Karpas-422 (cell line): Measurements from ENCODE around the gene WIZ. TPM values are rescaled to one million over a fixed set of nuclear protein-coding genes. Genes with fewer than 3 reads are reported as not detected.
"Not testable (repeated sequence)": the region's sequence is repeated elsewhere in the genome, so short reads cannot be mapped to it uniquely, and the experiment has no call there.

Experiments
- DNase-seq: peaks from one replicate; pipeline ENCODE4 v3.0.0-alpha.2; 2015
- H2AFZ ChIP-seq: fragments of 200-600 bp; sonication (generic); 2 replicates; pipeline ENCODE4 v1.6.1; 2014; ENCODE audit warnings: antibody characterized with exemption, low read length, mixed read lengths
- H3K27ac ChIP-seq: fragments of 200-600 bp; sonication (generic); 2 replicates; pipeline ENCODE4 v1.5.1; 2014; ENCODE audit warnings: mild to moderate bottlenecking, low read length, moderate library complexity
- H3K27me3 ChIP-seq: fragments of 200-600 bp; sonication (generic); 2 replicates; pipeline ENCODE4 v1.6.1; 2014; ENCODE audit warnings: low read length, mixed read lengths
- H3K36me3 ChIP-seq: fragments of 200-600 bp; sonication (generic); 2 replicates; pipeline ENCODE4 v1.6.1; 2014; ENCODE audit warnings: low read length, mixed read lengths; ENCODE audit not compliant: insufficient read depth
- H3K4me1 ChIP-seq: fragments of 200-600 bp; sonication (generic); 2 replicates; pipeline ENCODE4 v1.6.1; 2014; ENCODE audit warnings: mild to moderate bottlenecking, low read length, mixed read lengths
- H3K4me2 ChIP-seq: fragments of 200-600 bp; sonication (generic); 2 replicates; pipeline ENCODE4 v1.6.1; 2014; ENCODE audit warnings: low read length, low read depth, mild to moderate bottlenecking; ENCODE audit not compliant: poor library complexity, severe bottlenecking
- H3K4me3 ChIP-seq: fragments of 200-600 bp; sonication (generic); 2 replicates; pipeline ENCODE4 v1.5.1; 2014; ENCODE audit warnings: mild to moderate bottlenecking, antibody characterized with exemption, low read length, mixed read lengths
- H3K79me2 ChIP-seq: fragments of 200-600 bp; sonication (generic); 2 replicates; pipeline ENCODE4 v1.6.1; 2014; ENCODE audit warnings: mild to moderate bottlenecking, low read length, mixed read lengths
- H3K9ac ChIP-seq: fragments of 200-600 bp; sonication (generic); 2 replicates; pipeline ENCODE4 v1.6.0; 2014; ENCODE audit warnings: low read length
- H3K9me2 ChIP-seq: fragments of 200-600 bp; sonication (generic), shearing (Covaris generic); replicated peaks from 2 replicates; pipeline ENCODE4 v1.6.0; 2014; ENCODE audit warnings: mild to moderate bottlenecking, low read length, moderate library complexity; ENCODE audit not compliant: insufficient read depth
- H3K9me3 ChIP-seq: fragments of 300-700, 200-600 bp; sonication (generic); 2 replicates; pipeline ENCODE4 v1.6.1; 2014; ENCODE audit warnings: low read length, mixed read lengths
- H4K20me1 ChIP-seq: fragments of 200-600 bp; sonication (generic); 2 replicates; pipeline ENCODE4 v1.6.1; 2014; ENCODE audit warnings: mild to moderate bottlenecking, antibody characterized with exemption, low read length, low read depth; ENCODE audit not compliant: insufficient read depth
- total RNA-seq: library from RNA; depleted of rRNA; stranded (reverse); fragments of >200 nt; shearing (Covaris generic); gene quantifications from 2 replicates; pipeline ENCODE4 v1.2.3, GENCODE V29; 2014; ENCODE audit warnings: low replicate concordance

Gene WIZ
- total RNA-seq, 1 experiment from 2014 or later = 5.4 TPM

DNA sequence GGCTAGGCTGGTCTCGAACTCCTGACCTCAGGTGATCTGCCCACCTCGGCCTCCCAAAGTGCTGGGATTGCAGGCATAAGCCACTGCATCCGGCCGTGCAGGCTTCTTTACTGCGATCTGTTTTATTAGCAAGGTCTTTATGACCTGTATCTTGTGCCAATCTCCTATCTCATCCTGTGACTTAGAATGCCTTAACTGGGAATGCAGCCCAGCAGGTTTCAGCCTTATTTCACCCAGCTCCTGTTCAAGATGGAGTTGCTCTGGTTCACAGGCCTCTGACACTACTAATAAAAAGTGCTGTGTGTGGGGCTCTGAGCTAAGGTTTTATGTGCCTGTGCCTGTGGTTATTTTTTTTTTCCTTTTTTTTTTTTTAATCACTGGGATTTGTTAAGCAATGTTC, 36.0 kb upstream of the WIZ start:
- not testable (repeated sequence) for H4K20me1 ChIP-seq, DNase-seq

DNA sequence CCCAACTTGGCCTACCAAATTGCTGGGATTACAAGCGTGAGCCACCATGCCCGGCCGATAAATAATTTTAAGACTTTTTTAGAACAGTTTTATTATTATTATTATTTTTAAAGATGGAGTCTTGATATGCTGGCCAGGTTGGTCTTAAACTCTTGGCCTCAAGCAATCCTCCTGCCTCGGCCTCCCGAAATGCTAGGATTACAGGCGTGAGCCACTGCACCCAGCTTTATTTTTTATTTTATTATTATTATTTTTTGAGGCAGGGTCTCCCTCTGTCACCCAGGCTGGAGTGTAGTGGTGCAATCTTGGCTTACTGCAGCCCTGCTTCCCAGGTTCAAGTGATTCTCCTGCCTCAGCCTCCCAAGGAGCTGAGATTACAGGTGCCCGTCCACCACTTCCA, 31.2 kb upstream of the WIZ start:
- not testable (repeated sequence) for H3K27me3 ChIP-seq, H3K4me2 ChIP-seq, H3K4me3 ChIP-seq, H3K36me3 ChIP-seq, H2AFZ ChIP-seq, H3K9me2 ChIP-seq, H4K20me1 ChIP-seq, DNase-seq, H3K9ac ChIP-seq, H3K27ac ChIP-seq, H3K4me1 ChIP-seq, H3K9me3 ChIP-seq, H3K79me2 ChIP-seq

More for the DNA sequence above, 36.0 kb upstream of the WIZ start:
- H3K4me3 ChIP-seq, H2AFZ ChIP-seq, H3K4me2 ChIP-seq, H3K9ac ChIP-seq, H3K9me2 ChIP-seq, H3K27ac ChIP-seq, H3K4me1 ChIP-seq, H3K9me3 ChIP-seq, H3K36me3 ChIP-seq, H3K79me2 ChIP-seq, H3K27me3 ChIP-seq: not testable (repeated sequence)

DNA sequence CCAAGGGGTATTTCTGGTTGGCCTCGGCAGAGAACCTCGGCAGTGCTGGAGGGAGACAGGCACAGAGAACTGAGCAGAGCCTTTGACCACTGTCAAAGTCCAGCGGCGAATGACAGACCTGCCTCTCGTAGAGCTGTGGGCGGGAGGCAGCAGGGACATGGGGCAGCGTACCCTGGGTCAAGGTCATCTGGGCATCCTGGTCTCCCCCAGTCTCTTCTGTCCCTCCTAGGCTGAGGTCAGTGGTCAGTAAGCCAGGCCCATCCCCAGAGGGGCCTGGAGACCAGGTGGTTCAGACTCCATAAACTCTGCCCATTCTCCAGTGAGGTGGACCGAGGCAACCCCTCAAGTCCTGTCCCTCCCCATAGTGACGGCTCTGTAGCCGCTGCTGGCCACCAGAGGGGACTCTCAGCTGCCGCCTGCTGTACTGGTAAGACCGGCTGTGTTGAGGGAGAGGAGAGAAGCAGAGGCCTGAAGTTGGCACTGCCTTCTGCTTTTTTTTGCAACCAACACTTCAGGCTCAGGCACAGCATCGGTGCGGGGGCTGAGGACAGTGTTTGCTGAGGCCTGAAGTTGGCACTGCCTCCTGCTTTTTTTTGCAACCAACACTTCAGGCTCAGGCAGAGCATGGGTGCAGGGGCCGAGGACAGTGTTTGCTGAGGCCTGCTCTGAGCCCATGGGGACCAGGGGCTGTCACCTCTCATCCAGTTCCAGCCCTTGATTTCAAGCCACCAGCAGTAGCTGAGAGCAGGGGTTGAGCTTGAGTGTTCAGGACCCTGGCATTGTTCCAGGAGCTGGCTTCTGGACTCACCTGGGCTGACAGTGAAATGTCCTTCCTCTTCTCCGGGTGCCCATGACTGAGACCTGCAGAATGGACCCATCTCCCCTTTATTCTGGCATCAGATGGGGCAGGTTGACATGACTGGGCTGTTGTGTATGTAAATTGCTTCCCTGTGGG, 29.9 kb upstream of the WIZ start, which contains the start of gene PGLYRP2:
PGLYRP2 (minus strand) TSS at position 111 of the 955 bp plus-strand sequence. CDS start 130 bp downstream, outside the sequence.
- Histone ChIP-seq H3K9me3 (no peaks in the 10 kb centered on the region), H3K79me2 (no peaks in the 10 kb centered on the region), H3K27ac (no peak within 1 kb of the TSS), H3K4me3 (no peak within 1 kb of the TSS), H3K9me2 (no peaks in the 10 kb centered on the region), H3K4me1 (no peaks in the 10 kb centered on the region), H3K4me2 (no peak within 1 kb of the TSS), H2AFZ (no peak within 1 kb of the TSS), H4K20me1 (no peaks in the 10 kb centered on the region), H3K9ac (no peak within 1 kb of the TSS), H3K36me3 (no peaks in the 10 kb centered on the region), H3K27me3 (no peaks in the 10 kb centered on the region)
- DNase-seq = peak; percentile 46

DNA sequence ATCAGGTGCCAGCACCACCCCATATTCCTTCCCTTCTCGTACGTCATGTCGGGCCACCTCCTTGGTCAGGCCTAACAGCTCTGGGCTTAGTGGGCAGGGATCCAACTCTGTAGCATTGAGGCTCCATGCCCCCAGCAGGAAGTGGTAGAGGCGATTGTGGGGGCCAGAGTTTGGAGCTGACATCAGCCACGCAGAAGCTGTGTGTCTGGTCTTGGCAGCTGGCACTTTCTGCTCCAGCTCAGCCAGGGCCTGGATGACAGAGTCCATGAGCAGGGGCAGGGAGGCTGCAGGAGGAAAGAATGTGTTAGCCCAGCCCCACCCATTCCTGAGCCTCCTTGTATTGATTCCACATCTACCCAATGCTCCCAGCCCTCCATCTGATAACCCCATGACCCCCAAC, 26.6 kb upstream of the WIZ start:
- Histone ChIP-seq H3K4me2 (no peak overlapping the region), H3K79me2 (no peaks in the 10 kb centered on the region), H4K20me1 (no peaks in the 10 kb centered on the region), H2AFZ (no peak overlapping the region), H3K4me3 (no peak overlapping the region), H3K36me3 (no peaks in the 10 kb centered on the region), H3K27ac (no peak overlapping the region), H3K9ac (no peak overlapping the region), H3K9me2 (no peaks in the 10 kb centered on the region), H3K4me1 (peaks cover 12% of the 10 kb centered on the region), H3K27me3 (no peaks in the 10 kb centered on the region), H3K9me3 (no peaks in the 10 kb centered on the region)
- DNase-seq = no peak

DNA sequence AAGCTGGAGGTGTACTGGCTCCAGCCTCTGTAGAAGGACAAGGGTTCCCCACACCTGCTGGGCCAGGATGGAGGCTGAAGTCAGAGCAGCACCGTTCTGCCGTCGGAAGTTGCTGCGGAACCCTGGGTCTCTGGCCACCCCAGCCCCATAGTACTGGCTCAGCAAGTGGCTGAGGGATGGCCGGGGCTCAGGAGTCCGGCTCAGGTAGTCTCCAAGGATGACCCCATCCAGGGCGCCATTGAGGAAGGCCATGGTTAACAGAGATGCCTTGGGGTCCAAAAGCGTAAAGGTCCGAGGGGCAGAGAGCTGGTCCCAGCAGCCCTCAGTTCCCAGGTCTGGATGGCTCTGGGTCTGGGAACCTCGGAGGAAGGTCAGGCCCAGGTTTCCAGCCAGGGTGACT, 25.9 kb upstream of the WIZ start:
- Histone ChIP-seq H3K4me3 (no peak overlapping the region), H4K20me1 (no peaks in the 10 kb centered on the region), H2AFZ (no peak overlapping the region), H3K4me1 (peaks cover 12% of the 10 kb centered on the region), H3K27ac (no peak overlapping the region), H3K4me2 (no peak overlapping the region), H3K27me3 (no peaks in the 10 kb centered on the region), H3K9me3 (no peaks in the 10 kb centered on the region), H3K9ac (no peak overlapping the region), H3K9me2 (no peaks in the 10 kb centered on the region), H3K79me2 (no peaks in the 10 kb centered on the region), H3K36me3 (no peaks in the 10 kb centered on the region)
- DNase-seq = no peak

DNA sequence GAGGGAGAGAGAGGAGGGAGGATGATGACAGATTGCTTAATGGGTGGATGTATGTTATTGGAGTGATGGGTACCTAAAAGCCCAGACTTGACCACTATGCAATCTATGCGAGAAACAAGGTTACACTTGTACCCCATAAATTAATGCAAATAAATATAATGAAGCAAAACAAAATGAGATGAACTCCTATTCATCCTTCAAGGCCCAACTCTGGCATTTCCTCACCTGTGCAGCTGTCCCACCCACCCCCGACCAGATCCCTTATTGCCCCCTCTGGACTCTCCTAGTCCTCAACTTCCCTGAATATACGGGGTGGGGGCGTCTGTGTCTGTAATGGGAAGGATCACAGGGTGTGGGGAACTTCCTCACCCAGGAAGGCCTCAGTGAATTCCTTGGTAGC, 25.4 kb upstream of the WIZ start:
- Histone ChIP-seq H3K4me1 (peaks cover 12% of the 10 kb centered on the region), H3K9ac (no peak overlapping the region), H2AFZ (no peak overlapping the region), H4K20me1 (no peaks in the 10 kb centered on the region), H3K27me3 (no peaks in the 10 kb centered on the region), H3K36me3 (no peaks in the 10 kb centered on the region), H3K27ac (no peak overlapping the region), H3K4me2 (no peak overlapping the region), H3K79me2 (no peaks in the 10 kb centered on the region), H3K4me3 (no peak overlapping the region), H3K9me3 (no peaks in the 10 kb centered on the region), H3K9me2 (no peaks in the 10 kb centered on the region)
- no peak for DNase-seq

DNA sequence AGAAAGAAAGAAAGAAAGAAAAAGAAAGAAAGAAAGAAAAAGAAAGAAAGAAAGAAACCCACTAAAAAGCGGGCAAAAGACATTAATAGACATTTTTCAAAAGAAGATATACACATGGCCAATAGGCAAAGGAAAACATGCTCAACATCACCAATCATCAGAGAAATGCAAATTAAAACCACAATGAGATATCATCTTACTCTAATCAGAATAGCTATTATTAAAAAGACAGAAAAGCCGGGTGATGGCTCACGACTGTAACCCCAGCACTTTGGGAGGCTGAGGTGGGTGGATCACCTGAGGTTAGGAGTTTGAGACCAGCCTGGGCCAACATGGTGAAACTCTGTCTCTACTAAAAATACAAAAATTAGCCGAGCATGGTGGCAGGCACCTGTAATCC, 24.1 kb upstream of the WIZ start:
- H3K27ac ChIP-seq, H3K79me2 ChIP-seq, H3K4me3 ChIP-seq, H2AFZ ChIP-seq, H3K36me3 ChIP-seq, H3K9me2 ChIP-seq, H4K20me1 ChIP-seq, H3K27me3 ChIP-seq, H3K9ac ChIP-seq, H3K9me3 ChIP-seq: not testable (repeated sequence)
- DNase-seq = peak; percentile 55
- Histone ChIP-seq H3K4me2 (peak overlapping the region; percentile 42), H3K4me1 (peaks cover 12% of the 10 kb centered on the region)

DNA sequence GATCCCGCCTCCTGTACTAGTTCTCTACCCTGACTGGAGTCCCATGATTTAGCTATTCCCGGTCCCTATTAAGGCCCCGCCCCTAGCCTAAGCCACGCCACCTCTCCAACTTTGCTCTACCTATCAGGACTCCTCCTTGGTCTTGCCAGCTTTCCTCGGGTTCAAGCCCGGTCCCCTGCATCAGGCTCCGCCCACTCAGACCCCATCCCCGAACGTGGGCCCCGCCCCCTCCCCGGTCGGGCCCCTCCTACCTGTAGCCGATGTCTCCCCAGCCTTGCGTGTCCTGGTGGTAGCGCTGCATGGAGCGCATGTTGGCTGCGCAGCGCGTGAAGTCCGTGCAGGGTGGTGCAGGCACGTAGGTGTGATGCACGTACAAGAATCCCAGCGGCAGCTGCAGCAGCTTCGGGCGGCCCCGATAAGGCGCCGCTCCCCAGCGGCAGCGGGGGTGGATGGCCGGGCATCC, 21.9 kb upstream of the WIZ start:
- no peak overlapping the region for H3K27ac ChIP-seq
- no peak for DNase-seq
- no peaks in the 10 kb centered on the region for H3K9me2 ChIP-seq
- no peaks in the 10 kb centered on the region for H3K79me2 ChIP-seq
- H3K4me3 ChIP-seq = no peak overlapping the region
- H3K27me3 ChIP-seq = no peaks in the 10 kb centered on the region
- H4K20me1 ChIP-seq = no peaks in the 10 kb centered on the region
- H3K9me3 ChIP-seq = no peaks in the 10 kb centered on the region
- no peak overlapping the region for H3K4me2 ChIP-seq
- H3K4me1 ChIP-seq = peaks cover 15% of the 10 kb centered on the region
- no peak overlapping the region for H3K9ac ChIP-seq
- H3K36me3 ChIP-seq = no peaks in the 10 kb centered on the region
- H2AFZ ChIP-seq = no peak overlapping the region
